ENCODE data around the gene NUP93.

DNA sequence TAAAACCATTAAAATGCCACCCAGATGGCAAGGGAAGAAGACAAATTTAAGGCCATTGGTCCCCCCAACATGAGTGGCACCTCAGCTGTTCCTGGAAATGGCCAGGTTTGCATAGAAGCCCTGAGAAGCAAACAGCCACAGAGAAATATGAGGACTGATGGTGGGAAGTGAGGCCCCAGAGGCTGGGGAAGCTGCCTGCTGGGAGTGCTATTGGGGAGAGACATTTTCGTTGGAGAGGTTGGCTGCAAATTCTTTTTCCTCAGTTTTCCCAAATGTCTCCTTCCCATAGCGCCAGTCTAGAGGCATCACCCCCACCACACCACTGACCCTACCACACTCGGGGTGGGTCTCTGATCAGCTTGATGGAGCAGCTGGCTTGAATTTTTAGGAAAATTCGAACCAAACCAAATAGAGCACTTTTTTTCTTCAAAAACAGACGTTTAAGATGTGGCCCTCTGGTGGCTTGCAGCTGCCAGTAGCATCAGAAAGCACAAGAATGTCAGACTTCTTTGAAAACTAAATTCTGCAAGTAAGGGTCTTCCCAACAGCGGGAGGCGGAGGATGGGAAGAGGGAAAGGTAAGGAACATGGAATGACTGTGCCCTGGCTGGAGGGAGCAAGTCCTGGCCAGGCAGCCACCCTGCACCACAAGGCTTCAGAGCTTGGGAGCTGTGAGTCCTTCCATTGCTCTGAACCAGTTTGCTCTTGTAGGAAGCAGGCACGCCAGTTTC, 121.9 kb downstream of the NUP93 start:
- TF ChIP-seq YY1 (IDR thresholded peaks at IDR 0.05; ENCODE audit: insufficient read depth, insufficient read length) (no peak), ZNF274 (IDR thresholded peaks at IDR 0.05; ENCODE audit: low read depth, low read length) (no peak)
